CD4-positive, alpha-beta T cell treated with Interferon alpha-2 for 1 hour (primary cell): Measurements from ENCODE around the gene CDK7.
"Not testable (repeated sequence)": the region's sequence is repeated elsewhere in the genome, so short reads cannot be mapped to it uniquely, and the experiment has no call there.

Experiments
- DNase-seq, 2 donors: peaks; one replicate each; pipeline ENCODE4 v3.0.0-alpha.2; 2020 to 2022

CDK7 gene

DNA sequence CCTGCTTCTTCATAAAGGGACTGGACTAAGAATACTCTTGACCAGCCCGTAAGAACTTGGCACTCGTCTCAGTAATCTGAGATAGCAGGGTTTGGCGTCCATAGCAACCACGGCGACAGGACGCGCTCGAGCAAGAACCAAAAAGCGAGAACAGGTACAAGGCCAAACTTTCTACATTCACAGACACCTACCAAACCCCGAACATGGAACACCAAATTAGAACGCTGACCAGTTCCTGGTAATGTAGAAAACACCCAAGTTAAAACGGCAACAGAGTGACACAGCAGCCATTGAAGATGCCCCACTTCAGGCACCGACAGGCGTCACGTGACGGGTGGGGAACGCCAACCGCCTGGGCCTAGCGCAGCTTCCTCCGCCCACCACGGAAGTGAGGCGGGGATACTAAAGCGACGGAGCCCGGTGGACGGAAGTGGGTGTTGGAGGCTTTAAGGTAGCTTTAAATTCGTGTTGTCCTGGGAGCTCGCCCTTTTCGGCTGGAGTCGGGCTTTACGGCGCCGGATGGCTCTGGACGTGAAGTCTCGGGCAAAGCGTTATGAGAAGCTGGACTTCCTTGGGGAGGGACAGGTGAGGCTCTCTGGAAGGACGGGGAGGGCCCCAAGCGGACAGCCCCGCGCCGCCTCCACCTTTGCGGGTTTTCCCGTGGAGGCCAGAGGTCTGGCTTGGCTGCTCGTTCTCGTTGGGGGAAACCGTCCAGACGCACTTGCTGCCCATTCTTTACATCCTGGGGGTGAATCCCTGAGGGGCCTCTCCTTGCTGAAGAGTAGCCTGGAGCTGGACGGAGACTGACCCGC is at the start of gene CDK7:
Gene CDK7 (plus strand): TSS at position 430 of the 812 bp plus-strand sequence. CDS start 90 bp downstream, at position 520.
- peak; percentile 87 to 91 for DNase-seq

DNA sequence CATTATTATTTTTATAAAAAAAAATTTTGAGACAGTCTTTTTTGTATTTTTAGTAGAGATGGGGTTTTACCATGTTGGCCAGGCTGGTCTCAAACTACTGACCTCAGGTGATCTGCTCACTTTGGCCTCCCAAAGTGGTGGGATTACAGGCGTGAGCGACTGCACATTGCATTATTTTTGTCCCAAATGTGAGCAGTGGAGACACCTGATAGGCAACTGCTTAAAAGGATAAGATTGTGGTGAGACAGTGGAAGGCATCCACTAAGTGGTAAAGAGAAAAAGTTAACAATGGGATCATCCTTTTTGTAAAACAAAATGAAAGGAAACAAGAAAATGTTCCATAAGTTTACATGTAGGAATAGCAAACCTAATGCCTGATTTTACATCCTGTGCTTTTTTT is 47.3 kb upstream of the CDK7 start:
- no peak for DNase-seq

DNA sequence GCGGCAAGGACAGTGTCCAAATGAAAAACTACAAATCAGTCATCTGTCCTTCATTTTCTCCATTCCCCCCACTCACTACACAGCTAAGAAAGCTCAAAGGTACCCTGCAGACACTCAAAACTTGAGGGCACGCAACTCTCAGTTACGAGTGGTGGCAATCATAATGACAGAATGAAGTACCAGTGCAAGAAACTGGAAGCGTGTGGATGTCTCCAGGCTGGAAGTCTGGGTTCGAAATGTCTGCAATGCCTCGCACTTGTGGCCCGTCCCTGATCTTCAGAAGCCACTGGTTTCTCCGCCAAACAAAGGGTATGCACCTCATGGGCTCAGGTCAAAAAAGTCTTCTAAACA is 45.9 kb upstream of the CDK7 start:
- no peak for DNase-seq

DNA sequence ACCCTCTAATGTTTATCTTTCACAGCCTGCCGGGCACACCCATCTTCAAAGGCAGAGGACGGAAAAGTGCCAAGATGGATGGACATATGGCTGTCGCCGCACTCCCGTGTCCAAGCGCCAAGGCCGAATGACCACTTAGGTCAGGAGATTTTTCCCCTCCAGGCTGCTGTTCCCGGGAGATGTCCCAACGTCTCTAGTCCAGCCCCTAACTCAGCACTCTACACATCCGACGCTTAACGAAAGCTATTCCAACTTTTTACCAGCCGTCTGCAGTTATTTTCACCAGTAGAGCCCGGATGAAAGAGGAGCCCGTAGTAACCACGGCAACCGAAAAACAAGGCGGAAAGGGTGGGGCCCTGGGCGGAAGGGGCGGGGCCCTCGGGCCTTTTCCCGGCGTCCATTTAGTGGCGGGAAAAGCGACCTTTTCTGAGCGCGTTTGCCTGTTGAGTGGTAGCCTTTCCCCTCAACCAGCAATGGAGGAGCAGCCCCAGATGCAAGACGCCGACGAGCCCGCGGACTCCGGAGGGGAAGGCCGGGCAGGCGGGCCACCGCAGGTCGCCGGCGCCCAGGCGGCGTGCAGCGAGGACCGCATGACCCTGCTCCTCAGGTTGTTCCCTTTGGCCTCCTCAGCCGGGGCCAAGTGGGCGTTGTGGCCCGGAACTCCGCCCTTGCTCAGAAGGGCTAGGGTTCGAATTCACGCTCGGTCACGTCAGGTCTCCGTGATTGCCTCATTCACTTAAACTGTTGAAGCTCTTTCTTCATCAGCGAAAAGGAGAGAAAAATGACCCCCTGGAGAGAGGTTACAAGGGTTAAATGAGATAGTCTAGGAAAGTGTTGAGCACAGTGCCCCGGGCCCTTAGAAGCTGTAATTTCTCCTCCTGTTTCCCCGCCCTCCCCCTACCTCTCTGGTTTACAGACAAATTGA is 45.3 kb upstream of the CDK7 start, which contains the start of gene CENPH:
Gene CENPH (plus strand): TSS at position 422 of the 925 bp plus-strand sequence. CDS start 52 bp downstream, at position 474.
- peak; percentile 91 to 94 for DNase-seq

DNA sequence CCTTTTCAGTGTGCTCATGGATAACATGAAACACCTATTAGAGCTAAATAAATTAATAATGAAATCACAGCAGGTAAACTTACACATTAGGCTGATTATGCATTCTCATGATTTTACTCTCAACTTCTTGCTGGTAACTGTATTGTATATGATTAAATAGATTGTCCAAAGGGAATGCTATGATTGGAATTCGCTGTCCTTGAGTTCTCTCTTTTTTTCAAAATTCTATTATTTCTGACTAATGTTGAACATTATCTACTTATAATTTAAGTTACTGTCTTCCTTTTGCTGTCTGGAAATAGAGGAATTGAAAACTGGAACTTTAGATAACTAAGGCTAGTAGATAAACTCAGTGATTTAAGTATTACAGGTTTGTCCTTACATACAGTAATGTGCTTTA is 32.2 kb upstream of the CDK7 start:
- no peak for DNase-seq

DNA sequence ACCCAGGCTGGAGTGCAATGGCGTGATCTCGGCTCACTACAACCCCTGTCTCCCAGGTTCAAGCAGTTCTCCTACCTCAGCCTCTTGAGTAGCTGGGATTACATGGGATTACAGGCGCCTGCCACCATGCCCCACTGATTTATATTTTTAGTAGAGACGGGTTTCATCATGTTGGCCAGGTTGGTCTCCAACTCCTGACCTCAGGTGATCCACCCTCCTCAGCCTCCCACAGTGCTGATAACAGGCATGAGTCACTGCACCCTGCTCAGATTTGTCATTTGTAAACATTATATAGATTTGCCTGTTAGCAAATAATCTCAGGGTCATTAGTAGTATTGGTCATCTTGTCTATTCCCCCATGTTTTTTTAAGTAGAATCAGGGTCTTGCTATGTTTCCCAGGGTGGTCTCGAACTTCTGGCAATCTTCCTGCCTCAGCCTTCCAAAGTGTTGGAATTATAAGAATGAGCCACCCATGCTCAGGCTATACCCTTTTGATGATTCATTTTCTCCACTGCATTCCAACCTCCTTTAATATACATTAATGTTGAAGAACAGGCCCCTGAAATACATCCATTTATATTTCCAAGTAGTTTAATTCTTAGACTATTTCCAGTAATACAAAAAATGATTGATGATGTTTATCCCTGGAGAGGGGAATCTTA is 28.0 kb upstream of the CDK7 start:
- DNase-seq, result no peak

DNA sequence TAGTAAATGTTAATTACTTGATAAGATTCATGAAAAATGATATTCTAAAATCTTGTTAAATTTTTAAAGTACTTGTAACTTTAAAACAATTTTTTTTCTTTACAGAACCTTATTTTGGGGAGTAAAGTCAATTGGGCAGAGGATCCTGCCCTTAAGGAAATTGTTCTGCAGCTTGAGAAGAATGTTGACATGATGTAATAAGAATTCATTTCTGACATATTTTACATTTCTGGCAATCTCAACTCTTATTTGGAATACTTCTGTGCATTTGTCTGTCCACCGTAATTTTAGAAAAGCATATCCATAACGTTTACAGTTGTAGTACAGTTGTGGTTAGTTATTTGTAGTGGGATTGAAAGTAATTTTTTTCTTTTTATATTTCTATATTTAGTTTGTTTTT is 25.1 kb upstream of the CDK7 start:
- no peak for DNase-seq

DNA sequence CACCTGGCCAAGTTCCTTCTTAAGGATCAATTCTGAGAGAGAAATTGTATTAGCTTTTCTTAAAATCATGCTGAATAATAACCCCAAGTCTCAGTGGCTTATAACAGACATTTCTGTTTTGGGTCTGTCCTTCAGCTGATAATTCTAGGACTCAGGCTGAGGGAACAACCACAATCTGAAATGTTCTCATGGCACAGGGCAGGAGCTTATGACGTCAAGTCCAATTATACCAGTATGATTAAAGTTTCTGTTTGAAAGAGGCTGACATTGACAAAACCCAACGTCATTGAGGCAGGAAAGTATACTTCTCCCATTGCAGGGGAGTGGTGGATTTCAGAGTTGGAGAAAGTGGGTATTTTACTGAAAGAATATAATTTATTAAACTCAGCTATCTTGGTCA is 23.5 kb upstream of the CDK7 start:
- no peak for DNase-seq

DNA sequence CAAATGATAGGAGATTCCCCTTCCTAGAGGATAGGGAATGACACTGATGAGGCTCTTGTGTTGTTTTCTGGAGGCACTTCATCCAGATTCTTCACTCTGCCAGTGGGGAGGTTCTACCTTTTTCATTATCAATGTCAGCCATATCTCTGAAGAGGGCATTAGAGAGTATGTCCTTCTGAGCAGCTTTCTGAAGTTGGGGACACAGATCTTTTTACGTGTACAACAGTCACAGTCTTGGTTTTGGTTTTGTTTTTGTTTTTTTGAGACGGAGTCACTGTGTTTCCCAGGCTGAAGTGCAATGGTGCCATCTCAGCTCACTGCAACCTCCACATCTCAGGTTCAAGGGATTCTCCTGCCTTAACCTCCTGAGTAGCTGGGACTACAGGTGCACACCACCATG is 22.7 kb upstream of the CDK7 start:
- DNase-seq, result peak in 1 of 2 donors; percentile 28

DNA sequence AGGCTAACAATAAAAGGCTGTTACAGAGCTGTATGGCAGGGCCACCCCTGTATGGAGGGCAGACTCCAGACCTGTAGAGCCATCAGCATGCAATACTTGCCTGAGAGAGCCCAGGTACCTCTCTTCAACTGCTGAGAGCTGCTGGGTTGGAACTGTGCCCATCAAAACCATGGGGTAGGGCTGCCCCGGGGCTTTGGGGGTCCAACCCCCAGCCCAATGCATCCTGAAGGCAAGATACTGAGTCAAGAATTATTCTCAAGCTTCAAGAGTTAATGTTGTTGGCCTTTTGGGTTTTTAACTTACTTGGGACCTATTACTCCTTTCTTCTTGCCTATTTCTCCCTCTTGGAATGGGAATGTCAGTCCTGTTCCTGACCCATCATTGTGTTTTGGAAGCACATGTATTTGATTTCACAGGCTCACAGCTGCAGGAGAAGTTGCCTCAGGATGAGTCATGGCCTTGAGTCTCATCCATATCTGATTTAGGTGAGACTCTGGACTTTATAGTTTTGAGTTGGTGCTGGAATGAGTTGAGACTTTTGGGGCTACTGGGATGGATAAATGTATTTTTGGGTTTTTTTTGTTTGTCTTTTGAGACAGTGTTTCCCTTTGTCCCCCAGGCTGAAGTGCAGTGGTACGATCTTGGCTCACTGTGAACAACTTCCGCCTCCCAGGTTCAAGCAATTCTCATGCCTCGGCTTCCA is 21.0 kb upstream of the CDK7 start:
- no peak for DNase-seq

DNA sequence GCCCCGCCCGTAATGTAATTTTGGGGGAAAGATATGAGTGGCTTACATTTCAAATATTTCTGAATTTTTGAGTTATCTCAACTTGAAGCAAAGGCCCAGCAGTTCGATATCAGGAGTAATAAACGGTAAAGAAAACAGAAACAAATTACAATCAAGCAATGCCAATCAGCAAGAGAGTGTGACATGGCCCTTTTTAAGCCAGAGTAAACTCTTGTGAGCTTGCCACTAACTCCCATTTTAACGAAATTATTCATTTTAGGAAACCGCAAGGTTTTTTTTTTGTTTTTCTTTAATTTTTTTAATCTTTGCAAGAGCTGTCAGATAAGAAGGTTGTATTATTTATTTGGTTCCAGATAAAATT is 17.6 kb upstream of the CDK7 start:
- no peak for DNase-seq

DNA sequence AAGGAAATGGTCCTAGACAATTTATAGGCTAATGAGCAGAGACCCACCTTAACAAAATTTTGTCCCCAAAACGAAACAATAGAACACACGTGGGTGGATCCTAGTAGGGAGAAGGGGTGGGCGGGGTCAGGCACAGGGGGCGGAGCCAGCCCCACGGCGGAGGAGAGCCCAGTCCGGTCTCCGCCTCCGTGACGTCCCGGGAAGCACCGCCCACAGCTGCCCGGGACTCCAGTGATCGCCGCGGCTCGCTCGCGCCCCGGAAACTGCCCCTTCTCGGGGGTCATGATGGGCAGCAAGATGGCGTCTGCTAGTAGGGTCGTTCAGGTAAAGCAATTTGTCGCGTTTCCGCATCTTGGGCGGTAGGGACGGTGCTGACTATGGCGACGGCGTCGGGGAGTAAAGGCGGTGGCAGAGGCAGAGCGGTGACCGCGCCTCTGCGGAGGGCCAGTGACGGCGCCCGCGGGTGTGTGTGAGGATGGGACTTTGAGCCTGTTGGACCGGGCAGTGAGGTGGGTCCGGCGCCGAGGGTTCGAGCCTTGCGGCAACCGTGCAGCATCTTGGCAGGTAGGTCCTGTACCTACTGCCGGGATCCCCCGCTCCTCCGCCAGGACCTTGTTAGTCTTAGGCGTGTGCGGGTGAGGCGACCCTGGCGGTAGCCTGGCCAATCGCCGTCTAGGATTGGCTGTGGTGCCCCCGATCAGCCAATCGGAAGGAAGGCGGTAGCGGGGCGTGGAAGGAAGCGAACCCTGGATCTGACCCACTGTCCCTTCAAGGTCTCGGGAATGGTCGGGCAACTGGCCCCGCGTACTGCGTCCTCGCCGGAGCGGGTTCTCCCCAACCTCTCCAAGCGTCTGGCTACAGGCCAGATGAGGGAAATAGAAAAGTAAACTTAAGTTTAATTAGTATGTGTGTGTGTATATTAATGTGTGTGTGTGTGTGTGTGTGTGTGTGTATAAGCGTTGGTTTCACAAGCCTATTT is 16.8 kb upstream of the CDK7 start:
- DNase-seq, result peak; percentile 95 to 97

DNA sequence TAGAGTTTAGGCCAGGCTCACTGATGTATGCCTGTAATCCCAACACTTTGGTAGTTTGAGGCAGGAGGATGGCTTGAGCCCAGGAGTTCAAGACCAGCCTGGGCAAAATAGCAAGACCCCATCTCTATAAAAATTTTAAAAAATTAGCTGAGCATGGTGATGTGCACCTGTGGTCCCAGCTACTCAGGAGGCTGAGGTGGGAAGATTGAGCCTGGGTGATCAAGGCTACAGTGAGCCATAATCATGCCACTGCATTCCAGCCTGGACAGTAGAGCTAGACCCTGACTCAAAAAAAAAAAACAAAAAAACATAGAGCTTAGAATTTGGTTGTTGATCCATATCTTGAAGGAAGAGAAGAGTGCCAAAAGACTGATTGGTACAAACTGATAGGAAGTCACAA is 14.7 kb upstream of the CDK7 start:
- DNase-seq, result no peak

DNA sequence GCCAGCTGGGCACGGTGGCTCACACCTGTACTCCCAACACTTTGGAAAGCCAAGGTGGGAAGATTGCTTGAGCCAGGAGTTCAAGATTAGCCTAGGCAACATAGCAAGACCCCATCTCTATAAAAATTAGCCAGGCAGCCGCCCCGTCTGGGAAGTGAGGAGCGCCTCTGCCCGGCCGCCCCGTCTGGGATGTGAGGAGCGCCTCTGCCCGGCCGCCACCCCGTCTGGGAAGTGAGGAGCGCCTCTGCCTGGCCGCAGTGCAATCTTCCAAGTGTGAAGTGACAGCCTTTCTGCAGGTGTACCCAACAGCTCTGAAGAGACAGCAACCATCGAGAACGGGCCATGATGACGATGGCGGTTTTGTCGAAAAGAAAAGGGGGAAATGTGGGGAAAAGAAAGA is 14.3 kb upstream of the CDK7 start:
- DNase-seq, result not testable (repeated sequence)

DNA sequence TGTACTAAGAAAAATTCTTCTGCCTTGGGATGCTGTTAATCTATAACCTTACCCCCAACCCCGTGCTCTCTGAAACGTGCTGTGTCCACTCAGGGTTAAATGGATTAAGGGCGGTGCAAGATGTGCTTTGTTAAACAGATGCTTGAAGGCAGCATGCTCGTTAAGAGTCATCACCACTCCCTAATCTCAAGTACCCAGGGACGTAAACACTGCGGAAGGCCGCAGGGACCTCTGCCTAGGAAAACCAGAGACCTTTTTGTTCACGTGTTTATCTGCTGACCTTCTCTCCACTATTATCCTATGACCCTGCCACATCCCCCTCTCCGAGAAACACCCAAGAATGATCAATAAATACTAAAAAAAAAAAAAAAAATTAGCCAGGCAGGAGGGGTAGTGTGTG is 13.9 kb upstream of the CDK7 start:
- DNase-seq, result not testable (repeated sequence)

DNA sequence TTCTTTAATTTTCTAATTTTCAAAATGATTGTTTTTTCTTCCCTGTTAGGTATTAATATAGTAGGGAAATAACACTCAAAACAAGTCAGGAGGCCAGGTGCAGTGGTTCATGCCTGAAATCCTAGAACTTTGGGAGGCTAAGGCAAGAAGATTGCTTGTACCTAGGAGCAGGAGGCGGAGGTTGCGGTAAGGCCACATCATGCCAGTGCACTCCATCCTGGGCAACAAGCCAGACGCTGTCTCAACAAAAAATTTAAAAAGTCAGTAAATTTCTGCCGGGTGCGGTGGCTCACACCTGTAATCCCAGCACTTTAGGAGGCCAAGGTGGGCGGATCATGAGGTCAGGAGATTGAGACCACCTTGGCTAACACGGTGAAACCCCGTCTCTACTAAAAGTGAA is 10.2 kb upstream of the CDK7 start:
- DNase-seq, result no peak

DNA sequence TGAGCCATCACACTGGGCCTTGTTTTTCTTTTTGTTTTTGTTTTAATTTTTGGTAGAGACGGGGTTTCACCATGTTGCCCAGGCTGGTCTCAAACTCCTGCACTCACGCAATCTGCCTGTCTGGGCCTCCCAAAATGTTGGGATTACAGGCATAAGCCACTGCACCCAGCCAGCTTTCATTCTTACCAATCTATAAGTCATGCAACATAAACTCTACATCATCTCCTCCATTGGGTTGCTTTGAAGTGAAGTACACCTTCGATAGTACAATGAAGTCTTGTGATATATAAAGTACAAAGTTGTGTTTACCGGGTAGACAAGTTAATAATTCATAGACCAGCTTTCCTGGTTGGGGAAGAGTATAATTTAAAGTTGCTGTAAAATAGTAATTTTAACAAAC is 8.8 kb upstream of the CDK7 start:
- no peak for DNase-seq

DNA sequence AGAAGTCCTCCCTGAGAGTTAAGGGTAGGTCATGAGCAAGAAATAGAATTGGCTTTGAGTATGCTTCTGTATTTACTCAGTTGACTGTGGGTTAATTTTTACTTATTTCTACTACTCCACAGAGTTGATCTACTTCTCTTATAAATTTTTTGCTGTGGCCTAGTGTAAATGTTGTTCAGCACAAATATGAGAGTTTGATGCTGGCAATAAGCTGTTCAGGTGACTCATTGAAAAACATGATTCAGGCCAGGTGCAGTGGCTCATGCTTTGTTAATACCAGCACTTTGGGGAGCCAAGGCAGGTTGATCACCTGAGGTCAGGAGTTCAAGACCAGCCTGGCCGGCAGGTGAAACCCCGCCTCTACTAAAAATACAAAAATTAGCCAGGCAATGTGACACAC is 4.5 kb upstream of the CDK7 start:
- no peak for DNase-seq

DNA sequence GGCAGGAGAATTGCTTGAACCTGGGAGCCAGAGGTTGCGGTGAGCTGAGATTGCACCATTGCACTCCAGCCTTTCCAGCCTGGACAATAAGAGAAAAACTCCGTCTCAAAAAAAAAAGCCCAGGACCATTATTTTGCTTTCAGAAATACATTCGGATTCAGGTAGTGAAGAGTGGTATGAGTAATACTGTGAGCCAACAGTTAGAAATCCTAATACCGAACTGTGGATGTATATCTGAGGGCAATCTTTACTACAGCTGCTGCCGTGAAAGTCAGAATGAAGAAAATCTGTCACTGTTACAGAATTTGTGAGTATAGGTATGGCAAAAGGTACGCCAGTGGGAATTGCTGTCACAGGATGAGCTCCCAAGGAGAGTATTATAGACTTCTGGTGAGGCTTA is 3.4 kb upstream of the CDK7 start:
- no peak for DNase-seq

DNA sequence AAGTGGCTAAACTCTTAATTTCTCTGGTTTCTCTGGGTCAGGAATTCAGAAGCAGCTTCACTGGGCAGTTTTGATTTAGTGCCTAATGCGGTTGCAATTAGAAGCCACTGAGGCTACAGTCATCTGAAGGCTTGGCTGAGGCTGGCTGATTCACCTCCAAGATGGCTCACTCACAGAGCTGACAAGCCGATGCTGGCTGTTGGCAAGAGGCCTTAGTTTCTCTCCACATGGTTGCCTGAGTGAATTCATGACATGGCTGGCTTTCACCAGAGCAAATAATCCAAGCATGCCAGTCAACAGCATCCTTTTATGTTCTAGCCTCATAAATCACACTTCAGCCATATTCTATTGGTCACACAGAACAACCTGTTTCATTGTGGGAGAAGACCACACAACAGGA is 2.8 kb upstream of the CDK7 start:
- no peak for DNase-seq

DNA sequence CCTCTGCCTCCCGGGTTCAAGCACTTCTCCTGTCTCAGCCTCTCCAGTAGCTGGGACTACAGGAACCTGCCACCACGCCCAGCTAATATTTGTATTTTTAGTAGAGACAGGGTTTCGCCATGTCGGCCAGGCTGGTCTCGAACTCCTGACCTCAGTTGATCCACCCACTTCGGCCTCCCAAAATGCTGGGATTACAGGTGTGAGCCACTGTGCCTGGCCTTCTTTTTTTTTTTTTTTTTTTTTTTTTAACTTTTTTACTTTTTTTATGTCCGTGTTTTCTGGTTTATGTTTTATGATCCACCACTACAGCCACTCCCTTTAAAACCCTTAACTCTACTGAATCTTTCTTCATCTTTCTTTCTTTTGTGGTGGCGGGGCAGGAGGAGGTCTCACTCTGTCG is 2.0 kb downstream of the CDK7 start:
- DNase-seq, result not testable (repeated sequence)

DNA sequence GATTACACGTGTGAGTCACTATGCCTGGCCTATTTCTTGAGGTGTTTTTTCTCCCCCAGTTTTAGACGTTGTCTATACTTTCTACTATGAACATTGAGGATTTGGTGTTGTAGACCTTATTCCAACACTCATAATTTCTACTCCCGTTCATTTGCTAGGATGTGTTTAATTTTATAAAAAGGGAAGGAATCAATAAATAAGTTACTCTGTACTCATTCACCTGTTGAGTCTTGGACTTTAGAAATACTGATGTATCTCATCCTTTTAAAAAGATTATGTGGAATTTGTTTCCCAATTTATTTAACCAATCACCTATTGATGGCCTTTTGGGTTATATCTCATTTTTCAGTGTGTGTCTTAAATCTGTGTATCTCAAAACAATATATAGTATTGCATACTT is 3.2 kb downstream of the CDK7 start:
- no peak for DNase-seq
